Adrenal gland (tissue), 12 donors: Measurements from ENCODE around the gene ZNF124. TPM values are rescaled to one million over a fixed set of nuclear protein-coding genes. Genes with fewer than 3 reads are reported as not detected.

Experiments
- DNase-seq, 7 donors: peaks; one replicate each; pipeline ENCODE4 v3.0.0-alpha.2; 2019 to 2020
- H3K27ac ChIP-seq, 5 donors: fragments of 200-600 bp; sonication (generic) in 4 of 5; 1 replicate in 3 of 5; 2 replicates in 2 of 5; pipeline versions ENCODE4 v1.5.1 to v1.8.0; 2016 to 2020; ENCODE audit warnings: mild to moderate bottlenecking in 1 of 5
- H3K27me3 ChIP-seq: fragments of 200-600 bp; 2 replicates; pipeline ENCODE4 v1.8.0; 2021
- H3K36me3 ChIP-seq, 2 donors: fragments of 200-600 bp; replicated peaks in 1 of 2; 1 replicate in 1 of 2; 2 replicates in 1 of 2; pipeline versions ENCODE4 v1.5.1 to v1.8.0; 2018 to 2022
- H3K4me1 ChIP-seq, 2 donors: fragments of 200-600 bp; replicated peaks in 1 of 2; 1 replicate in 1 of 2; 2 replicates in 1 of 2; pipeline versions ENCODE4 v1.5.1 to v1.8.0; 2018 to 2021
- H3K4me3 ChIP-seq, 4 donors: fragments of 200-600 bp; sonication (generic) in 3 of 4; one replicate each; pipeline ENCODE4 v1.5.1; 2016 to 2018
- H3K9me3 ChIP-seq, 3 donors: fragments of 200-600 bp; sonication (generic) in 1 of 3; replicated peaks in 1 of 3; 1 replicate in 2 of 3; 2 replicates in 1 of 3; pipeline versions ENCODE4 v1.5.1 to v1.8.0; 2016 to 2021
- CTCF ChIP-seq, 6 experiments: fragments of 450-650 bp in 4 of 6; fragments of 200-600 bp in 2 of 6; sonication (generic) in 1 of 6; IDR thresholded peaks; 1 replicate in 5 of 6; 2 replicates in 1 of 6; pipeline versions ENCODE4 v1.5.1 to v1.8.0; 2016 to 2021; ENCODE audit warnings: antibody characterized with exemption in 6 of 6, mild to moderate bottlenecking in 2 of 6, moderate library complexity in 1 of 6
- POLR2A ChIP-seq, 2 donors: fragments of 450-650 bp; IDR thresholded peaks; one replicate each; pipeline ENCODE4 v1.6.1; 2017; ENCODE audit warnings: antibody characterized with exemption in 2 of 2, mild to moderate bottlenecking in 2 of 2, moderate library complexity in 1 of 2
- WGBS, 4 donors: extraction: QIAGEN DNeasy Blood & Tissue Kit in 2 of 4; methylation state at CpG; one replicate each; pipeline versions ENCODE4 v1.1.5 to v1.1.7; 2013 to 2017; 5-methylcytosine and 5-hydroxymethylcytosine counted together
- intact Hi-C, 2 donors: fragments of 100-400 bp; cut with DNase I; formaldehyde crosslinking; loops; one replicate each; pipeline versions ENCODE4 v1.14.1 to v1.15.0; 2022 to 2023
- polyA plus RNA-seq, 3 donors: library from polyadenylated mRNA; stranded (reverse); fragments of 200-250 nt in 2 of 3; fragments of 350-450 nt in 1 of 3; fragmentation: Illumina TruSeq in 1 of 3; extraction: RNeasy Lipid Tissue Mini Kit (QIAGEN cat#74804) in 1 of 3; gene quantifications; one replicate each; pipeline ENCODE4 v1.2.3, GENCODE V29; 2013 to 2014
- total RNA-seq, 9 donors: library from RNA; depleted of rRNA in 4 of 9; stranded (reverse); fragments of >200 nt in 4 of 9; fragments of 120-200 nt in 1 of 9; fragmentation: NEBNext Ultra II Directional in 1 of 9; extraction: Animal tissue kit (Norgen Biotek cat#: 25700) in 1 of 9; gene quantifications; one replicate each; pipeline versions ENCODE4 v1.1.0 to v1.2.4, GENCODE V29; 2013 to 2023
- donor health status: healthy with polysubstance abuse.
- donor health status: Bipolar disorder and iron deficiency.
- donor health status: DM: yes; HTN: yes; CAD: no.
- donor health status: DM: no; HTN: no; CAD: no.
- donor health status: DM: no; HTN: no; CAD: no.
- donor health status: DM: yes; HTN: yes; CAD: no.

ZNF124 gene
- total and polyA plus RNA-seq, 12 donors = 0.97 to 24.8 (median 12.5) TPM

DNA sequence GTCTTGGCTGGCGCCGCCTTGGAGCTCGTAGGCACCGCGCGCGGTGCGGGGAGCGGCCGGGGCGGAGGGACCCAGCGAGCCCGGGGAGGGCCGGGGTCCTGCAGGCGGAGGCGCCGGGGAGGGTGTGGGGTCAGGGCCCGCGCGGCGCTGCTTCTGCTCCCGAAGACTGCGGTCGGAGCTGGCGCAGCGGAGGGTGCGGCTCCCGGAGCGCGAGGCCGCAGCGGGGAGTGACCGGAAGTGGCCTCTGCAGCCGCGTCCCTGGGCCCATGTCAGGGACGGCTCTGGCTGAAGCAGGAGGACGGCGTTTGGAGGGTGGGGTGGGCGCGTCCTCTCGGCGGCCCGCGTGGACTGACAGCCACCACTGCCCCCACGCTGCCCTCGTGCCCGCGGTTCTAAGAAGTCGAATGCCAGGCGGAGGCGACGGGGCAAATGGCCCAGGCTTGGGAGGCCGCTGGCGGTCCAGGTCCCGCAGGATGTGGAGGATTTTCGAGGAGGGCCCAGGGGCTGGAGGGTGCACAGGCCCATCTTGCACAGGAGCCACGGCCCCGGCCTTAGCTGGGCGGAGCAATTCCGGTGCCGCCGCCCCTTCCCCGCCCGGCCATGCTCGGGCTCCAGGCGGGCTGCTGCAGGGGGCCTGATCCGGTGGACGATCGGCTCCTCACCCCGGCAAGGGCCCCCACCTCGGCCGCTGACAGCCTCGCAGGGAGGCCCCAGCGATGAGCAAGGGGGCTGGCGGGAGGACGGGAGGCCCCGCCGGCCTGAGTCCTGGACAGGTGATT is 59.9 kb downstream of the ZNF124 start:
- Histone ChIP-seq H3K27ac (peak overlapping the region in 3 of 5 donors; percentile 52 to 77 (median 64)), H3K9me3 (no peaks in the 10 kb centered on the region), H3K27me3 (no peaks in the 10 kb centered on the region), H3K4me1 (peaks cover 6 to 10% of the 10 kb centered on the region in 2 donors), H3K4me3 (peak overlapping the region; percentile 18 to 83 (median 56)), H3K36me3 (no peaks in the 10 kb centered on the region)
- DNase-seq = peak; percentile 46 to 71 (median 65)
- peak in 1 of 2 donors; percentile 58 for TF ChIP-seq POLR2A (IDR thresholded peaks at IDR 0.05)
- TF ChIP-seq CTCF (IDR thresholded peaks at IDR 0.05) = no peak
- 0 to 4% (median 3%) methylated on average over 4 to 78 of the region's 78 CpGs for WGBS, 4 donors
- intact Hi-C loops = no loop called here

GRCh38 chr1:247111259-247111699 is 60.5 kb downstream of the ZNF124 start:
- no peaks in the 10 kb centered on the region for H3K36me3 ChIP-seq
- H3K27me3 ChIP-seq = no peaks in the 10 kb centered on the region
- H3K4me1 ChIP-seq = peaks cover 6 to 10% of the 10 kb centered on the region in 2 donors
- peak overlapping the region in 3 of 5 donors; percentile 52 to 77 (median 64) for H3K27ac ChIP-seq
- intact Hi-C loops = no loop called here
- WGBS, 4 donors = 0 to 7% (median 1%) methylated on average over 4 to 62 of the region's 62 CpGs
- DNase-seq = peak in 2 of 7 donors; percentile 36 to 45
- no peaks in the 10 kb centered on the region for H3K9me3 ChIP-seq
- peak overlapping the region; percentile 18 to 83 (median 56) for H3K4me3 ChIP-seq
- TF ChIP-seq POLR2A (IDR thresholded peaks at IDR 0.05) (no peak), CTCF (IDR thresholded peaks at IDR 0.05) (no peak)

DNA sequence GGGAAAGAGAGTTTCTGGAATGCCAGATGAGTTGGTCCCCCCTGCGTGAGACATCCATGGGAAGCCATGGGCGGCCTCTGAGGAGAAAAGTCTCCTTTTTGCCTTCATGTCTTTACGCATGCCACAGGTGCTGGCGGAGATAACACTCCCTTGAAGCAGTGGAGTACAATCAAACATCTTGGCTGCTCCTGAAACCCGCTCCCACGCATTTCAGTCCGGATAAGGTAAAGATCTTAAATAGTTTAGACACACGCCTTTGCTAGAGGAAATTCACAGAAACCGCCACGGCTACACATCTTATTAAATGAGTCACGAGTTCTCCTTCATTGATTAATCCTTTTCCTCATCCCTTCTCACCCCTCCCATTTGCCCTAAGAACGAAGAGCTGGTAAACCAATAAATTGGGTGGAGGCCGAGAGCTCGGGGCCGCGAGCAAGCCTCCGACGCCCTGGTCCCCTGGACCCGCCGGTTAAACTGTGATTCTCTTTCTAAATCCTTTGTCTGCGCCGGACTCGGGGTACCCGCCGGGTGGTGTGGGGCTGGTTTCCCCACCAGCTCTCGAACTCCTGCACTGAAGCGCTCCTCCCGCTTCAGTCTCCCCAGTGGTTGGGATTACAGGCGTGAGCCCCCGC is 61.1 kb downstream of the ZNF124 start:
- WGBS, 4 donors = 32 to 48% (median 34%) methylated on average over 23 to 30 of the region's 30 CpGs
- peak overlapping the region in 1 of 5 donors; percentile 77 for H3K27ac ChIP-seq
- no peaks in the 10 kb centered on the region for H3K9me3 ChIP-seq
- intact Hi-C loops = no loop called here
- TF ChIP-seq POLR2A (IDR thresholded peaks at IDR 0.05) (no peak), CTCF (IDR thresholded peaks at IDR 0.05) (no peak)
- no peaks in the 10 kb centered on the region for H3K27me3 ChIP-seq
- peak overlapping the region in 3 of 4 donors; percentile 41 to 83 (median 70) for H3K4me3 ChIP-seq
- peaks cover 6 to 10% of the 10 kb centered on the region in 2 donors for H3K4me1 ChIP-seq
- no peaks in the 10 kb centered on the region for H3K36me3 ChIP-seq
- peak in 2 of 7 donors; percentile 19 to 46 for DNase-seq

GRCh38 chr1:247107694-247108093 is 64.1 kb downstream of the ZNF124 start:
- WGBS, 4 donors = 83 to 91% (median 85%) methylated on average over 6 to 7 of the region's 7 CpGs
- H3K27ac ChIP-seq = no peak overlapping the region
- H3K4me1 ChIP-seq = peaks cover 10 to 20% of the 10 kb centered on the region in 2 donors
- H3K4me3 ChIP-seq = no peak overlapping the region
- no peaks in the 10 kb centered on the region for H3K27me3 ChIP-seq
- H3K9me3 ChIP-seq = no peaks in the 10 kb centered on the region
- peak in 1 of 7 donors; percentile 43 for DNase-seq
- H3K36me3 ChIP-seq = no peaks in the 10 kb centered on the region
- no peak for TF ChIP-seq CTCF (IDR thresholded peaks at IDR 0.05)
- intact Hi-C loops = no loop called here
